Esophagus muscularis mucosa (tissue), 4 donors: ENCODE results near the gene ZSWIM7. TPM values are rescaled to one million over a fixed set of nuclear protein-coding genes. Genes with fewer than 3 reads are reported as not detected.

Experiments
- DNase-seq: peaks from one replicate; pipeline ENCODE4 v3.0.0-alpha.2; 2017; ENCODE audit errors: extremely low spot score
- H3K27ac ChIP-seq, 4 donors: fragments of 200-600 bp; sonication (generic); replicated peaks in 1 of 4; 1 replicate in 3 of 4; 2 replicates in 1 of 4; pipeline ENCODE4 v1.5.1; 2016 to 2019; ENCODE audit warnings: mild to moderate bottlenecking in 1 of 4
- H3K27me3 ChIP-seq, 4 donors: fragments of 200-600 bp; sonication (generic); one replicate each; pipeline versions ENCODE4 v1.5.1 to v1.6.0; 2016 to 2019
- H3K36me3 ChIP-seq, 4 donors: fragments of 200-600 bp; sonication (generic); one replicate each; pipeline ENCODE4 v1.5.1; 2016 to 2019
- H3K4me1 ChIP-seq, 4 donors: fragments of 200-600 bp; sonication (generic); one replicate each; pipeline ENCODE4 v1.5.1; 2016 to 2019
- H3K4me3 ChIP-seq, 4 donors: fragments of 200-600 bp; sonication (generic); 1 replicate in 2 of 4; 2 replicates in 2 of 4; pipeline ENCODE4 v1.5.1; 2016 to 2019; ENCODE audit warnings: mild to moderate bottlenecking in 4 of 4, moderate library complexity in 1 of 4
- H3K9me3 ChIP-seq, 4 donors: fragments of 200-600 bp; sonication (generic); 1 replicate in 3 of 4; 2 replicates in 1 of 4; pipeline ENCODE4 v1.5.1; 2016 to 2019
- CTCF ChIP-seq, 3 experiments: fragments of 200-600 bp in 2 of 3; fragments of 450-650 bp in 1 of 3; sonication (generic) in 2 of 3; IDR thresholded peaks; one replicate each; pipeline ENCODE4 v1.5.1; 2017 to 2019; ENCODE audit warnings: antibody characterized with exemption in 3 of 3, mild to moderate bottlenecking in 2 of 3, moderate library complexity in 1 of 3
- EP300 ChIP-seq: sonication (generic); formaldehyde crosslinking; IDR thresholded peaks from one replicate; pipeline ENCODE4 v1.6.1; 2017; ENCODE audit warnings: antibody characterized with exemption
- POLR2A ChIP-seq: fragments of 450-650 bp; IDR thresholded peaks from one replicate; pipeline ENCODE4 v1.6.1; 2017; ENCODE audit warnings: antibody characterized with exemption, moderate library complexity, mild to moderate bottlenecking, low read depth
- POLR2AphosphoS5 ChIP-seq, 2 donors: sonication (generic); formaldehyde crosslinking; IDR thresholded peaks; one replicate each; pipeline ENCODE4 v1.6.1; 2017; ENCODE audit warnings: antibody characterized with exemption in 2 of 2
- WGBS: methylation state at CpG from one replicate; pipeline ENCODE4 v1.1.5; 2018; 5-methylcytosine and 5-hydroxymethylcytosine counted together
- intact Hi-C: fragments of 100-400 bp; cut with DNase I; formaldehyde crosslinking; loops from one replicate; pipeline ENCODE4 v1.15.1; 2023
- total RNA-seq, 4 donors: library from RNA; depleted of rRNA; stranded (reverse); fragments of >200 nt; gene quantifications; one replicate each; pipeline versions ENCODE4 v1.1.0 to v1.2.1, GENCODE V29; 2016

ZSWIM7 gene
- total RNA-seq, 4 donors from 2014 or later: 16.2 to 22.7 (median 17.5) TPM

- H3K4me1 ChIP-seq: peaks cover 5 to 14% (median 9%) of the 10 kb centered on the region in 4 donors
- H3K27ac ChIP-seq: peak overlapping the region; percentile 57 to 66 (median 60)
- DNase-seq: no peak
- TF ChIP-seq EP300 (no peak), POLR2A (no peak), CTCF (IDR thresholded peaks at IDR 0.05) (no peak), POLR2AphosphoS5 (IDR thresholded peaks at IDR 0.05) (peak in 1 of 2 donors; percentile 51)
- 70% methylated on average over 5 of the region's 5 CpGs for WGBS
- H3K4me3 ChIP-seq: no peak overlapping the region
- H3K27me3 ChIP-seq: no peaks in the 10 kb centered on the region
- H3K36me3 ChIP-seq: peaks cover 47 to 94% (median 74%) of the 10 kb centered on the region in 4 donors
- intact Hi-C loops: no loop called here
- no peaks in the 10 kb centered on the region for H3K9me3 ChIP-seq
Observed at GRCh38 chr17:16027708-16028584, 28.4 kb upstream of the ZSWIM7 start.

GRCh38 chr17:16026895-16027294 is 27.4 kb upstream of the ZSWIM7 start:
- Histone ChIP-seq H3K27me3 (no peaks in the 10 kb centered on the region), H3K27ac (peak overlapping the region in 2 of 4 donors; percentile 59 to 66), H3K4me3 (no peak overlapping the region), H3K36me3 (peaks cover 36 to 89% (median 67%) of the 10 kb centered on the region in 4 donors), H3K9me3 (no peaks in the 10 kb centered on the region), H3K4me1 (peaks cover 5 to 14% (median 11%) of the 10 kb centered on the region in 4 donors)
- 88% methylated on average over 5 of the region's 5 CpGs for WGBS
- intact Hi-C loops: no loop called here
- DNase-seq: no peak
- no peak for TF ChIP-seq POLR2AphosphoS5 (IDR thresholded peaks at IDR 0.05)
- no peak for TF ChIP-seq EP300
- no peak for TF ChIP-seq CTCF (IDR thresholded peaks at IDR 0.05)
- no peak for TF ChIP-seq POLR2A

GRCh38 chr17:16025202-16025601 is 25.7 kb upstream of the ZSWIM7 start:
- Histone ChIP-seq H3K4me1 (peaks cover 5 to 14% (median 11%) of the 10 kb centered on the region in 4 donors), H3K36me3 (peaks cover 31 to 85% (median 65%) of the 10 kb centered on the region in 4 donors), H3K9me3 (no peaks in the 10 kb centered on the region), H3K27ac (no peak overlapping the region), H3K27me3 (no peaks in the 10 kb centered on the region), H3K4me3 (no peak overlapping the region)
- WGBS: 96% methylated on average over 1 of the region's 1 CpG
- TF ChIP-seq CTCF (IDR thresholded peaks at IDR 0.05) (no peak), POLR2AphosphoS5 (IDR thresholded peaks at IDR 0.05) (no peak), EP300 (no peak), POLR2A (no peak)
- intact Hi-C loops: no loop called here
- no peak for DNase-seq

- Histone ChIP-seq H3K27ac (no peak overlapping the region), H3K9me3 (no peaks in the 10 kb centered on the region), H3K4me3 (no peak overlapping the region), H3K27me3 (no peaks in the 10 kb centered on the region), H3K36me3 (peaks cover 23 to 79% (median 60%) of the 10 kb centered on the region in 4 donors), H3K4me1 (peaks cover 5 to 19% (median 13%) of the 10 kb centered on the region in 4 donors)
- 71% methylated on average over 4 of the region's 4 CpGs for WGBS
- no peak for TF ChIP-seq POLR2AphosphoS5 (IDR thresholded peaks at IDR 0.05)
- TF ChIP-seq EP300: no peak
- TF ChIP-seq POLR2A: no peak
- no peak for TF ChIP-seq CTCF (IDR thresholded peaks at IDR 0.05)
- intact Hi-C loops: no loop called here
- DNase-seq: no peak
Observed at GRCh38 chr17:16023881-16024280, 24.4 kb upstream of the ZSWIM7 start.
